H1 (cell line): ENCODE results near the gene TRIM24. TPM values are rescaled to one million over a fixed set of nuclear protein-coding genes. Genes with fewer than 3 reads are reported as not detected.

ENCODE experiments used
- CHD7 ChIP-seq: fragments of 300-600 bp; sonication (generic); IDR thresholded peaks from 2 replicates; pipeline ENCODE4 v1.7.1; 2012; ENCODE audit warnings: low read length, moderate library complexity, mild to moderate bottlenecking, inconsistent platforms; ENCODE audit not compliant: insufficient replicate concordance
- RNF2 ChIP-seq: fragments of 200-900, 300-1000 bp; sonication (generic); IDR thresholded peaks from 2 replicates; pipeline ENCODE4 v1.7.1; 2016; ENCODE audit warnings: borderline replicate concordance, low read depth, mild to moderate bottlenecking, antibody characterized with exemption, low read length; ENCODE audit not compliant: poor library complexity, severe bottlenecking; ENCODE audit errors: missing control alignments
- polyA plus RNA-seq, 7 experiments: library from polyadenylated mRNA; depleted of rRNA in 3 of 7; stranded (reverse) in 5 of 7; unstranded in 2 of 7; fragments of >200 nt in 5 of 7; fragments of 200-250 nt in 2 of 7; gene quantifications; 1 replicate in 5 of 7; 2 replicates in 1 of 7; 4 replicates in 1 of 7; pipeline versions ENCODE4 v1.2.1 to v1.2.3, GENCODE V29; 2011 to 2013; ENCODE audit warnings: missing spikeins in 2 of 7, mixed read lengths in 2 of 7
- total RNA-seq: library from RNA; stranded (reverse); fragmentation: NEBNext Ultra II Directional; extraction: Animal tissue kit (Norgen Biotek cat#: 25700); gene quantifications from 2 replicates; pipeline ENCODE4 v1.2.1, GENCODE V29; 2021

The TRIM24 gene
- total and polyA plus RNA-seq, 2 of the 8 experiments (the other 6 are each of a cell fraction or from before 2014, with no cell fraction given), result 67.6 to 149 TPM

GRCh38 chr7:138478499-138478908 is 18.4 kb downstream of the TRIM24 start (continued):
- TF ChIP-seq CHD7 (no peak), RNF2 (no peak)
- TF ChIP-seq, all 59 proteins: peak for 0
